LNCaP clone FGC (cell line): ENCODE measurements around the gene FBXL22.
"Not testable (repeated sequence)": the region's sequence is repeated elsewhere in the genome, so short reads cannot be mapped to it uniquely, and the experiment has no call there.

ENCODE experiments used
- DNase-seq: peaks from one replicate; pipeline ENCODE4 v3.0.0-alpha.2; 2011; ENCODE audit warnings: low read depth
- H3K4me3 ChIP-seq: 2 replicates; pipeline ENCODE4 v1.5.1; 2011; ENCODE audit warnings: mild to moderate bottlenecking, low read depth, low read length, control low read depth
- TF ChIP-seq, protein P1 (sequence below): IDR thresholded peaks from 2 replicates; pipeline ENCODE4 v1.5.1; 2012; ENCODE audit warnings: mild to moderate bottlenecking; ENCODE audit not compliant: control insufficient read depth, insufficient read depth; ENCODE audit errors: extremely low read depth

FBXL22 gene

DNA sequence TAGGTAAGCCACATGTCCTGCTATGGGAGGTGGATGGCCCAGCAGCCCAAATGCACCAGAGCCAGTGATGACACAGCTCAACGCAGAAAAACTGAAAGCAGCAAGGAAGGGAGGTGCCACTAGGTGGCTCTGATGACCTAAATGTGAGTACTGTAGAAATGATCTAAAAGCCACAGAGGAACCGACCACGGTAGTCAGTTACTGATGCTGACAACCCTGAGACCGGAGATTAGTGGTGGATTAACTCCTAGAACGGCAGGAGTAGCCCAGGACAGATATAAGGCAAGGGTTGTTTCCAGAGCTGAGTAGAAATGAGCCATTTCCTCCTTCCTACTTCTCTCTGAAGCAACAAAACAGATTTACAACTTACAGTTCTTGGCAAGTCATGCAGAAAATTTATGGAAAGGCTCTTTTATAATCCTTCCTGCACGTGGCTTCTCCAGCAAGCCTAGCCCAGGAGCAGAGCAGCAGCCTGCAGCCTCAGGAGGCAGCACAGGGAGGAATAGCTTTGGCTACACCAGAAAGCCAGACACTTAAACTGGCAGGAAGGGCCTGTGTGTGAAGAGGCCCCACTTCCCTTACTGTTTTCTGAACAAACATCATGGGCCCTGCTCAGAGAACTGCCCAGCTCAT is 13.1 kb downstream of the FBXL22 start:
- TF ChIP-seq, protein P1, sequence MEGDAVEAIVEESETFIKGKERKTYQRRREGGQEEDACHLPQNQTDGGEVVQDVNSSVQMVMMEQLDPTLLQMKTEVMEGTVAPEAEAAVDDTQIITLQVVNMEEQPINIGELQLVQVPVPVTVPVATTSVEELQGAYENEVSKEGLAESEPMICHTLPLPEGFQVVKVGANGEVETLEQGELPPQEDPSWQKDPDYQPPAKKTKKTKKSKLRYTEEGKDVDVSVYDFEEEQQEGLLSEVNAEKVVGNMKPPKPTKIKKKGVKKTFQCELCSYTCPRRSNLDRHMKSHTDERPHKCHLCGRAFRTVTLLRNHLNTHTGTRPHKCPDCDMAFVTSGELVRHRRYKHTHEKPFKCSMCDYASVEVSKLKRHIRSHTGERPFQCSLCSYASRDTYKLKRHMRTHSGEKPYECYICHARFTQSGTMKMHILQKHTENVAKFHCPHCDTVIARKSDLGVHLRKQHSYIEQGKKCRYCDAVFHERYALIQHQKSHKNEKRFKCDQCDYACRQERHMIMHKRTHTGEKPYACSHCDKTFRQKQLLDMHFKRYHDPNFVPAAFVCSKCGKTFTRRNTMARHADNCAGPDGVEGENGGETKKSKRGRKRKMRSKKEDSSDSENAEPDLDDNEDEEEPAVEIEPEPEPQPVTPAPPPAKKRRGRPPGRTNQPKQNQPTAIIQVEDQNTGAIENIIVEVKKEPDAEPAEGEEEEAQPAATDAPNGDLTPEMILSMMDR = peak; percentile 85
- no peak overlapping the region for H3K4me3 ChIP-seq
- DNase-seq = peak; percentile 66

DNA sequence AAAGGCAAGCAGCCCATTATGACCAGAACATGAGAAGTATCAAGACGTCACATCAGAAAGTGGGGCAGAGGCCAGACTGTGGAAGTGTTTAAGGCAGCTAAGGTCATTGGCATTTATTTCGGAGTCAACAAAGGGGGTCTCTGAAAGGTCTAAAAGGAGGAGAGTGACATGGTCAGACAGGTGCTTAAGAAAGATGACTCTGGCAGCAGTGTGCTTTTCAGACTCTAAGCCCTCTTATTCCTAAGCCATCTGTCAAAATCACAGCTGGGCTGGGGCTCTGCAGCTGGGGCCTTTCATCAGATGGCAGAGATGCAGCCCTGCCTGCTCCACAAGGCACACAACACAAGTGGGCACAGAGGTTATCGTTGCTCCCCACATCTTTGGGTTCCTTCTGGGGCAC is 14.0 kb downstream of the FBXL22 start:
- H3K4me3 ChIP-seq = no peak overlapping the region
- DNase-seq = no peak
- TF ChIP-seq, protein P1 = no peak

DNA sequence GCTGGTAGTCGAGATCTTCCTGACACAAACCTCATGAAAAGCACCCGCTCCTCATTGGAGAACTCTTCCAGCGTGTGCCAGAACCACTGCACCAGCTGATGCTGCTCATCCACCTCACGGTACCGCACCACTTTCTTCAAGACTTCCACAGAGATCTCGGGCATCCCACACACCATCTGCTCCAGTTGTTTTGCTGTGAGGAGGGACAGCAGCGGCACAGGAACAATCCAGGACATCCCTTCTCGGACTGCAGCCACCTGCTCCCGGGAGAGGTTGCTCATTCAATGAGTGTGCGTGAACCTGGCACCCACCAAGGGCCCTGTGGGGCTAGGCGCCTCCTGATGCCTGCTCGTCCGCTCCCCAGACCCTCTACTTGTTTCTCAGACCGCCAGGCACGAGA is 15.1 kb downstream of the FBXL22 start:
- DNase-seq = no peak
- H3K4me3 ChIP-seq = no peak overlapping the region
- TF ChIP-seq, protein P1 = no peak

DNA sequence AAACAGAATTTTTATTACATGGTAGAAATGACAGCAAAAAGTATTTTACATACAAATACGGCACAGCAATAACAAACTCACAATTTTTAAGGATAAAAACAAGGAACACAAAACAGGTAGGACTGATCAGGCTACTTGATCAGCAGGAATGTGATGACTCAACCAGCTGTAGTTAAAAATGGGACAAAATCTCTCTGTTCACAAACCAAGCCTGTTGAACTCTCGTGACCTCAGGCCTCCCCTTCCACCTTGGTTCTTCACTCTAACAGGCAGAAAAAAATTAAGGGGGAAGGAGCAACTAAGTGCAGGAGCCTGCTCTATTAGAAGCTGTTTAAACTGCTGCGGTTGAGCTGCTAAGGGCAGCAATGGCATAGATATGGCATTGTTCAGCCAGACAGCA is 18.7 kb downstream of the FBXL22 start:
- H3K4me3 ChIP-seq = no peak overlapping the region
- DNase-seq = no peak
- TF ChIP-seq, protein P1 = no peak

DNA sequence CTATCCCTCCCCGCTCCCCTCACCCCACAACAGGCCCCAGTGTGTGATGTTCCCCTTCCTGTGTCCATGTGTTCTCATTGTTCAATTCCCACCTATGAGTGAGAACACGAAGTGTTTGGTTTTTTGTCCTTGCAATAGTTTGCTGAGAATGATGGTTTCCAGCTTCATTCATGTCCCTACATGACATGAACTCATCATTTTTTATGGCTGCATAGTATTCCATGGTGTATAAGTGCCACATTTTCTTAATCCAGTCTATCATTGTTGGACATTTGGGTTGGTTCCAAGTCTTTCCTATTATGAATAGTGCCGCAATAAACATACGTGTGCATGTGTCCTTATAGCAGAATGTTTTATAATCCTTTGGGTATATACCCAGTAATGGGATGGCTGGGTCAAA is 20.0 kb downstream of the FBXL22 start:
- H3K4me3 ChIP-seq, DNase-seq: not testable (repeated sequence)

DNA sequence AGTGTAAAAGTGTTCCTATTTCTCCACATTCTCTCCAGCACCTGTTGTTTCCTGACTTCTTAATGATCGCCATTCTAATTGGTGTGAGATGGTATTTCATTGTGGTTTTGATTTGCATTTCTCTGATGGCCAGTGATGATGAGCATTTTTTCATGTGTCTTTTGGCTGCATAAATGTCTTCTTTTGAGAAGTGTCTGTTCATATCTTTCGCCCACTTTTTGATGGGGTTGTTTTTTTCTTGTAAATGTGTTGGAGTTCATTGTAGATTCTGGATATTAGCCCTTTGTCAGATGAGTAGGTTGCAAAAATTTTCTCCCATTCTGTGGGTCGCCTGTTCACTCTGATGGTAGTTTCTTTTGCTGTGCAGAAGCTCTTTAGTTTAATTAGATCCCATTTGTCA is 20.4 kb downstream of the FBXL22 start:
- DNase-seq, H3K4me3 ChIP-seq: not testable (repeated sequence)

DNA sequence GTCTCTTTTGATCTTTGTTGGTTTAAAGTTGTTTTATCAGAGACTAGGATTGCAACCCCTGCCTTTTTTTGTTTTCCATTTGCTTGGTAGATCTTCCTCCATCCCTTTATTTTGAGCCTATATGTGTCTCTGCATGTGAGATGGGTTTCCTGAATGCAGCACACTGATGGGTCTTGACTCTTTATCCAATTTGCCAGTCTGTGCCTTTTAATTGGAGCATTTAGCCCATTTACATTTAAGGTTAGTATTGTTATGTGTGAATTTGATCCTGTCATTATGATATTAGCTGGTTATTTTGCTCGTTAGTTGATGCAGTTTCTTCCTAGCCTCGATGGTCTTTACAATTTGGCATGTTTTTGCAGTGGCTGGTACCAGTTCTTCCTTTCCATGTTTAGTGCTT is 23.6 kb downstream of the FBXL22 start:
- not testable (repeated sequence) for H3K4me3 ChIP-seq, DNase-seq

DNA sequence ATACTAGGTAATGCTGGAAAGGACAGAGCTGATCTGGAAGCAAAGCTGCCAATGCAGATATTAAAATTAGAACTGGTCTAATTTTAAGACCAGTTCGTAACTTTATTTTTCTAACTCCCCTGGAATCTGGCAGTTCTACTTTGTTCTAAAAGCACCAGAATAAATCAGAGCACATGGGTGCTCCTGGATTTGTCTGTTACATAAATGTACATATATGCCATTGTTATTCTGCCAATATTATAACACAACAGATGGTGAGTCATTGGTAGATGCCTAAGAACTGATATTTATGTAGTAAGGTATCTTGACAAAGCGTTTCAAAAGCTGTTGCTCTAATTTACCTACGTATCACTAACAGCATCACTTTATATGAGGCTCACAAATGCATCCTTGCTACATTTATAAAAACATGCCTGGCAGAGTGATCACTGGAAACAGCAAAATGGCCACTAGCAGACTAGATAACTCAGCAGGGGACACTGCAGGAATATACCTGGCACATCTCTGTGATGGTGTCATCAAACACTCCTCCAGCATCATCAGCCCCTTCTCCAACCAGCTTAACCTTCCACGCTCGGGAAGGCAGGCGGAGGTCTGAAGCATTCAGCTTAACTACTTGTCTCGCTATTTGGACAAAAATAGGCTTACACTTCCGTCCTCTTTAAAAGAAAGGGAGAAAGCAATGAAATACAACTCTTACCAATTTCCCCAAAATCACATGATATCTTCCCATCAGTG is 26.2 kb downstream of the FBXL22 start:
- TF ChIP-seq, protein P1 = no peak
- no peak overlapping the region for H3K4me3 ChIP-seq

More for the DNA sequence above, 26.2 kb downstream of the FBXL22 start:
- DNase-seq = no peak
